HAP-1 (cell line): ENCODE results near the gene CLCN2.

Experiments used
- DNase-seq, 2 experiments: peaks; one replicate each; pipeline ENCODE4 v3.0.0-alpha.2; 2016 to 2020; ENCODE audit warnings: low spot score in 2 of 2
- H3K27me3 ChIP-seq: fragments of 250-450 bp; sonication (Bioruptor Pico); 2 replicates; pipeline ENCODE4 v1.5.1; 2020; ENCODE audit warnings: low read depth, mild to moderate bottlenecking, moderate library complexity
- H3K36me3 ChIP-seq: fragments of 250-450 bp; sonication (Bioruptor Pico); replicated peaks from 2 replicates; pipeline ENCODE4 v1.5.1; 2020; ENCODE audit warnings: mild to moderate bottlenecking
- H3K4me1 ChIP-seq: fragments of 250-450 bp; sonication (Bioruptor Pico); 2 replicates; pipeline ENCODE4 v1.5.1; 2020; ENCODE audit warnings: mild to moderate bottlenecking
- H3K4me3 ChIP-seq: fragments of 250-450 bp; sonication (Bioruptor Pico); 2 replicates; pipeline ENCODE4 v1.5.1; 2020; ENCODE audit warnings: mild to moderate bottlenecking, moderate library complexity
- H3K9me3 ChIP-seq: fragments of 250-450 bp; sonication (Bioruptor Pico); 2 replicates; pipeline ENCODE4 v1.5.1; 2020; ENCODE audit warnings: mild to moderate bottlenecking, moderate library complexity
- in situ Hi-C: fragments of 300-500 bp; cut with MboI; formaldehyde crosslinking; loops from 3 replicates; pipeline ENCODE4 v1.14.3; 2020; ENCODE audit warnings: low sequenced_read_pairs, inconsistent platforms, mixed read lengths

The CLCN2 gene

DNA sequence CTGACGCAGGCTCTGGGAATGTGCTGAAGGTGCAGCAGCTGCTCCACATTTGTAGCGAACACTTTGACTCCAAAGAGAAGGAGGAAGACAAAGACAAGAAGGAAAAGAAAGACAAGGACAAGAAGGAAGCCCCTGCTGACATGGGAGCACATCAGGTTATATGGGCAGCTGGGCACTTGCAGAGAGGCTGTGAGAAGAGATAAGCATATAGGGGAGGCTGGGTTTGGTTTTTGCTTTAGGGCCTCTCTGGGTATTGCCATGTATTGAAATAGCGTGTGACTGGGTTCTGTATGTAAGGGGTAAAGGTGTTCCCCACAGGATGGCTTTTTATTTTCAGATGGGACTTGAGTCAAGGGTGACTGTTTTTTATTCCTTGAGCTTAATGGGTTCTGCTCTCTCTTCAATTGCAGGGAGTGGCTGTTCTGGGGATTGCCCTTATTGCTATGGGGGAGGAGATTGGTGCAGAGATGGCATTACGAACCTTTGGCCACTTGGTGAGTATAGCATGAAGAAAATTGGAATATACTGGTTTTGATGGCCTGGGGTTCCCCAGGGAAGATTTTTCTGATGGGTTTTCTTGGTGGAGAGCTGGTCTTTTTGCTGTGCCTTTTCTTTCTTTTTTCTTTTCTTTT lies 54.9 kb downstream of the CLCN2 start:
- DNase-seq, result no peak
- H3K9me3 ChIP-seq, result no peaks in the 10 kb centered on the region
- peaks cover 77% of the 10 kb centered on the region for H3K36me3 ChIP-seq
- in situ Hi-C loops, result no loop called here
- H3K27me3 ChIP-seq, result no peaks in the 10 kb centered on the region
- no peaks in the 10 kb centered on the region for H3K4me1 ChIP-seq
- H3K4me3 ChIP-seq, result no peak overlapping the region

- Histone ChIP-seq H3K36me3 (peaks cover 86% of the 10 kb centered on the region), H3K4me1 (no peaks in the 10 kb centered on the region), H3K27me3 (no peaks in the 10 kb centered on the region), H3K4me3 (no peak overlapping the region), H3K9me3 (no peaks in the 10 kb centered on the region)
- in situ Hi-C loops, result no loop called here
- no peak for DNase-seq
Measured at GRCh38 chr3:184305577-184305976, 55.8 kb downstream of the CLCN2 start.

DNA sequence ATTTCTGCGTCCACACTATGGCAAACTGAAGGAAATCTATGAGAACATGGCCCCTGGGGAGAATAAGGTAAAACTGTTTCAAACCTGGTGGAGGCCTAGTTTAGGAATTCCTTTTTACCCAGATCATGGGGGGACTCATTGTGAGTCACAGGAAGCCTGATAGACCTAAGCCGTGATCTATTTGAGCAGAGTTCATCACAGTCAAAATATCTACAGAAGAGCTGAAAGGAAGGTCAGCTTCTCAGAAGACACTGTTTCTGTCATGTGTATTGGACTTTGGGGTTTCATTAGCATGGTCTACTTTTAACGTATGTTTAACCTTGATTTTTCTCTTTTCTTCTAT lies 61.1 kb downstream of the CLCN2 start:
- Histone ChIP-seq H3K9me3 (no peaks in the 10 kb centered on the region), H3K4me1 (peaks cover 3% of the 10 kb centered on the region; the same call in 1 of the 2 replicates), H3K4me3 (peak overlapping the region; percentile 94; the same call in 1 of the 2 replicates), H3K36me3 (peaks cover 53% of the 10 kb centered on the region), H3K27me3 (no peaks in the 10 kb centered on the region)
- DNase-seq, result no peak
- in situ Hi-C loops, result no loop called here

DNA sequence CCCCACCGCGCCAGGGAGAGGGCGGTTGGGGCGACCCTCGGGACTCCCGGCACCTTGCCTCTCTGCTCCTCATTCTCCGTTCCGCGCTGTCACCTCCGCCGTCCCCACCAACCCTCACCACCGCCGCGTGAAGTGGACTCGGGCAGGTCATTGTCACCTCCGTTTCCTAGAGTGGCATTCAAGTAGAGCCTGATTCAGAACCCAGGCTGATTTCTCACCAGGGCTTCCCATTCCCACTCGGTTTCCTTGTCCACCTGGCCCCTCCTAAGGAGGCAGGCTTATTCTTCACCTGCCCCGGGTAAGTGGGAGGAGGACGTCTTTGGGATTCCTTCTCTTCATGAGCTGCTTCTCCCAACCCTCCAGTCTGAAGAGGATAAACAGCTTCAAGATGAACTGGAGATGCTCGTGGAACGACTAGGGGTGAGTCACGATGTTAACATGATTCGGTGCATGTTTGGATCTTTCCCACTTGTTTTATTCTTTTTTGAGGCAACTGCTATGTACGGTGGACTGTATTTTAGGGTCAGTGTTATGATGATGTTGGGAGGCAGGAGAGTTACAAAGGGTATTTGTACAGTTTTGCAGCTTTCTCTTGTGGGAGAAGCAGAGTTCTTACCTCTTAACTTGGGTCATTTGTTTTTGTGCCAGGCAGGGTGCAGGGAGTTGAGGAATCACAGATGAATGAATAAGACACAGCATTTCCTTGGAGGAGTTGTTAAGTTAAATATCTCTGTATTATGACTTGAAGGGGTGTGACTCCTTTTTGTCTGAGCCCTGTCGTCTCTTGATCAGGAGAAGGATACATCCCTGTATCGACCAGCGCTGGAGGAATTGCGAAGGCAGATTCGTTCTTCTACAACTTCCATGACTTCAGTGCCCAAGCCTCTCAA lies 61.7 kb downstream of the CLCN2 start:
- Histone ChIP-seq H3K4me1 (peaks cover 3% of the 10 kb centered on the region; the same call in 1 of the 2 replicates), H3K27me3 (no peaks in the 10 kb centered on the region), H3K9me3 (no peaks in the 10 kb centered on the region), H3K4me3 (peak overlapping the region; percentile 94), H3K36me3 (peaks cover 47% of the 10 kb centered on the region)
- DNase-seq, result no peak
- in situ Hi-C loops, result no loop called here

DNA sequence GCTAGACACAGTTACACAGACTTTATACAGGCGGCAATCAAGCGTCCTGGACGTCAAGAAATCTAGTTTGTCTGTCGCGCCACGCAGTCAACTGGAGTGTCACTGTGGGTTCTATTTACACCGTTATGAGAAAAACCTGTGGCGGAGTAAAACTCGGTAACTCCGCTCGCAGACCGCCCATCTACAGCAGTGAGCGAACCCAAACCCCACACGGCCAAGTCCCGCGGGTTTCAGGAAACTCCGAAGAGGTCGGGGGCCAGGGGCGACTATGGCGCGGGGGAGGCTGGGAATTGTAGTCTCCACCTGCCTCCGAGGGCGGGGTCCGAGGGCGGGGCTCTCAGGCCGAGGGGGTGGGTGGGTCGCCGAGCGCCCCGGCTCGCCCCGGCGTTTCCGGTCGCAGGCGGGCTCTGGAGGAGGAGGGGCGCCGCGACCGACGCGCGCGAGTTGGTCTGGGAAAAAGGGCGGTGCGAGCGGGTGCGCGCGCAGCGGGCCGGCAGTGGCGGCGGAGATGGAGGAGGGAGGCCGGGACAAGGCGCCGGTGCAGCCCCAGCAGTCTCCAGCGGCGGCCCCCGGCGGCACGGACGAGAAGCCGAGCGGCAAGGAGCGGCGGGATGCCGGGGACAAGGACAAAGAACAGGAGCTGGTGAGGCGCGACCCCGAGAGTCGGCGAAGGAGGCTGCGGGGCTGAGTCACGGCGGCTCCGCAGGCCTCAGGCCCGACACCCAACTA lies 62.5 kb downstream of the CLCN2 start, which contains the start of gene PSMD2:
PSMD2 (plus strand) TSS at position 483 of the 729 bp plus-strand sequence; CDS start at position 509, 26 bp downstream.
- Histone ChIP-seq H3K4me1 (peaks cover 3% of the 10 kb centered on the region; the same call in 1 of the 2 replicates), H3K36me3 (peaks cover 39% of the 10 kb centered on the region), H3K9me3 (no peaks in the 10 kb centered on the region), H3K4me3 (peak within 1 kb of the TSS; percentile 94), H3K27me3 (no peaks in the 10 kb centered on the region)
- in situ Hi-C loops, result no loop called here
- peak; percentile 91 to 99 for DNase-seq

GRCh38 chr3:184296616-184297015 lies 64.8 kb downstream of the CLCN2 start:
- in situ Hi-C loops, result no loop called here
- DNase-seq, result no peak
- Histone ChIP-seq H3K4me3 (no peak overlapping the region), H3K27me3 (no peaks in the 10 kb centered on the region), H3K9me3 (no peaks in the 10 kb centered on the region), H3K36me3 (peaks cover 16% of the 10 kb centered on the region), H3K4me1 (peaks cover 3% of the 10 kb centered on the region; the same call in 1 of the 2 replicates)
